Calu3 (cell line): ENCODE results near the gene C9orf153. TPM values are rescaled to one million over a fixed set of nuclear protein-coding genes. Genes with fewer than 3 reads are reported as not detected.

Experiments
- BruUV-seq: library from RNA; stranded (reverse); fragments of 400-500 nt; replicated peaks from 2 replicates; lab custom pipeline; 2021; lab: Mats Ljungman, UMichigan
- CTCF ChIA-PET: fragments of 300-600 bp; sonication (Branson Sonifier 250); formaldehyde crosslinking; loops from one replicate; lab custom pipeline; 2022; ENCODE audit warnings: antibody characterized with exemption; lab: Charles Lee
- DNase-seq: peaks from one replicate; pipeline ENCODE4 v3.0.0; 2022
- H3K27ac Mint-ChIP-seq: one replicate; pipeline ENCODE4 v1.8.0; 2022; ENCODE audit warnings: mixed read lengths; ENCODE audit not compliant: unreplicated experiment
- H3K27me3 Mint-ChIP-seq: one replicate; pipeline ENCODE4 v1.8.0; 2022; ENCODE audit warnings: mixed read lengths; ENCODE audit not compliant: unreplicated experiment
- H3K36me3 Mint-ChIP-seq: one replicate; pipeline ENCODE4 v1.8.0; 2022; ENCODE audit warnings: mild to moderate bottlenecking, moderate library complexity, mixed read lengths; ENCODE audit not compliant: insufficient read depth, unreplicated experiment
- H3K4me1 Mint-ChIP-seq: one replicate; pipeline ENCODE4 v1.8.0; 2022; ENCODE audit warnings: mild to moderate bottlenecking, low read depth, mixed read lengths; ENCODE audit not compliant: unreplicated experiment
- H3K4me3 Mint-ChIP-seq: one replicate; pipeline ENCODE4 v1.8.0; 2022; ENCODE audit warnings: mild to moderate bottlenecking, low read depth, moderate library complexity, mixed read lengths; ENCODE audit not compliant: unreplicated experiment
- H3K9me3 Mint-ChIP-seq: one replicate; pipeline ENCODE4 v1.8.0; 2022; ENCODE audit warnings: low read depth, mixed read lengths; ENCODE audit not compliant: unreplicated experiment
- intact Hi-C: fragments of 100-400 bp; cut with micrococcal nuclease; formaldehyde crosslinking; loops from one replicate; pipeline ENCODE4 v1.10.0; 2022; ENCODE audit not compliant: unreplicated experiment
- total RNA-seq: library from RNA; stranded (reverse); gene quantifications from 2 replicates; pipeline ENCODE4 v1.2.3, GENCODE V29; 2022
- TF ChIP-seq, protein P1 (sequence below): fragments of 200-600 bp; IDR thresholded peaks from one replicate; pipeline ENCODE4 v1.8.0; 2022; ENCODE audit warnings: antibody characterized with exemption; ENCODE audit not compliant: unreplicated experiment

C9orf153 gene
- total RNA-seq, 1 experiment from 2014 or later: not detected

- CTCF ChIA-PET: no interaction called here
- Mint-ChIP-seq H3K4me1 (peaks cover 2% of the 10 kb centered on the region), H3K36me3 (no peaks in the 10 kb centered on the region), H3K27ac (no peak overlapping the region), H3K27me3 (no peaks in the 10 kb centered on the region), H3K4me3 (no peak overlapping the region), H3K9me3 (no peaks in the 10 kb centered on the region)
- no TSS peak for BruUV-seq
- TF ChIP-seq, protein P1, sequence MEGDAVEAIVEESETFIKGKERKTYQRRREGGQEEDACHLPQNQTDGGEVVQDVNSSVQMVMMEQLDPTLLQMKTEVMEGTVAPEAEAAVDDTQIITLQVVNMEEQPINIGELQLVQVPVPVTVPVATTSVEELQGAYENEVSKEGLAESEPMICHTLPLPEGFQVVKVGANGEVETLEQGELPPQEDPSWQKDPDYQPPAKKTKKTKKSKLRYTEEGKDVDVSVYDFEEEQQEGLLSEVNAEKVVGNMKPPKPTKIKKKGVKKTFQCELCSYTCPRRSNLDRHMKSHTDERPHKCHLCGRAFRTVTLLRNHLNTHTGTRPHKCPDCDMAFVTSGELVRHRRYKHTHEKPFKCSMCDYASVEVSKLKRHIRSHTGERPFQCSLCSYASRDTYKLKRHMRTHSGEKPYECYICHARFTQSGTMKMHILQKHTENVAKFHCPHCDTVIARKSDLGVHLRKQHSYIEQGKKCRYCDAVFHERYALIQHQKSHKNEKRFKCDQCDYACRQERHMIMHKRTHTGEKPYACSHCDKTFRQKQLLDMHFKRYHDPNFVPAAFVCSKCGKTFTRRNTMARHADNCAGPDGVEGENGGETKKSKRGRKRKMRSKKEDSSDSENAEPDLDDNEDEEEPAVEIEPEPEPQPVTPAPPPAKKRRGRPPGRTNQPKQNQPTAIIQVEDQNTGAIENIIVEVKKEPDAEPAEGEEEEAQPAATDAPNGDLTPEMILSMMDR: no peak
- no peak for DNase-seq
- intact Hi-C loops: no loop called here
These were observed 83.0 kb downstream of the C9orf153 start for GRCh38 chr9:86176468-86176867.

DNA sequence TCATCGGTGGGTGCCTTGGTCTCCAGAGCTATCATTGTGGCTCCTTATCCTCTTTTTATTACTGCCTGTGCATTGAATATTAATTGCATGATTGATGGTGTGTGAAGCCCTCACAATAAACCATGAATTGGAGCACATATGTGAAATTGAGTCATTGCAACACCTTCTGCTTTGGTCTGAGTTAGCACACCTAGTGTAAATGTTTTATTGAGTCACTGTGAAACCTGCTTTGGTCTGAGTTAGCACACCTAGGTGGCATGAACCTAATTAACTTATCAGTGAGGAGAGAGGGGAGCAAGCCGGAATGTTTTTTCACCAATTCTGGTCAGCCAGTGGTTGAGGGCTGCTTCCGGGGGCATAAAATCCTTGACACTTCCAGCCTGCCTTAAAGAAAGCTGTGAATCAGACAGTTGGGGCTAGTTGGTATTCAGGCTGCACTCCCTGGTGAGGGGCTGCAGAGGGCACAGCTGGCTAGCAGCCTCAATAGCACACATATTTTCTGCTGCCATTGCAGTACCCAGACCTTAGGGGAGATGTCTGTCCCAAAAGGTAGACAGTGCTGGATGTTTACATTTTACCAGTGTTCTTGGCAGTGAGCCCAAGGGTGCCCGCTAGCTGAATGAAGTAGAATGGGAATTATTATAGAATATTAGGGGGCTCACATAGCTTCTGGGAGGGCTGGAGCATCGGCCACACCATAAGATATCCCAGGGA, 83.6 kb downstream of the C9orf153 start:
- Mint-ChIP-seq H3K27me3 (no peaks in the 10 kb centered on the region), H3K4me3 (no peak overlapping the region), H3K36me3 (no peaks in the 10 kb centered on the region), H3K4me1 (no peaks in the 10 kb centered on the region), H3K9me3 (no peaks in the 10 kb centered on the region), H3K27ac (no peak overlapping the region)
- TF ChIP-seq, protein P1: no peak
- no TSS peak for BruUV-seq
- intact Hi-C loops: no loop called here
- no peak for DNase-seq
- CTCF ChIA-PET: no interaction called here

GRCh38 chr9:86175223-86175622, 84.2 kb downstream of the C9orf153 start:
- CTCF ChIA-PET: no interaction called here
- no peaks in the 10 kb centered on the region for H3K4me1 Mint-ChIP-seq
- no peaks in the 10 kb centered on the region for H3K36me3 Mint-ChIP-seq
- BruUV-seq: no TSS peak
- intact Hi-C loops: no loop called here
- TF ChIP-seq, protein P1: no peak
- no peak overlapping the region for H3K27ac Mint-ChIP-seq
- no peaks in the 10 kb centered on the region for H3K27me3 Mint-ChIP-seq
- H3K9me3 Mint-ChIP-seq: no peaks in the 10 kb centered on the region
- no peak for DNase-seq
- H3K4me3 Mint-ChIP-seq: no peak overlapping the region

Other genes with a start within 250 kb of the C9orf153 start
- gene GOLM1, start 160.1 kb downstream of the C9orf153 start, total RNA-seq: 177 and 237 TPM in 2 replicates
- 12.5 TPM in 2 replicates for gene ISCA1, start 22.9 kb upstream of the C9orf153 start, total RNA-seq
- 16.2 and 21.4 TPM in 2 replicates for gene TUT7, start 94.8 kb upstream of the C9orf153 start, total RNA-seq